ENCODE results near the gene SLC18A2.

DNA sequence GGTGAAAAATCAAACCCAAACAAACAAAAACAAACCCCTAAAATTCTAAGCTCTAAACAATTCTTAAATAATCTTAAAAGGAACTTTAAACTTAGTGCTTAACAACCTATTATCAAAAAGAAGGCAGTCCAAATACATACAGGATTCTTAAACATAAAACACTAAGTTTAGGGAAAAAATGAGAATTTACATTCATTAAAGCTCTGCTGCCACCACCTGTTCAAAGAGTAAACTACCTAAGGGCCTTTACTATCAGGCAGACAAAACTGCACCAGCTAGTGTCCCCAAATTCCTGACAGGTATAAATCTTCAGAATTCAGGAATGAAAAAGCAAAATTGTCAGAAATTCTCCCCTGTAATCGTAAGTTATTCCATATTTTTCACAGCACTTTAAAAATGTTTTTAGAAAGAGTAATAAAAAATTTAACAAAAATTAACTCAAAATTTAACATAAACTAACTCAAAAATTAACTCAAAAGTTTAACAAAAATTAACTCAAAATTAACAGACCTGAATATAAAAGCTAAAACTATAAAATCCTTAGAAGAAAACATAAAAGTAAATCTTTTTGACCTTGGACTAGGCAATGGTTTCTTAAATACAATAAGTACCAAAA lies 79.2 kb downstream of the SLC18A2 start:
- TF ChIP-seq, protein P1, sequence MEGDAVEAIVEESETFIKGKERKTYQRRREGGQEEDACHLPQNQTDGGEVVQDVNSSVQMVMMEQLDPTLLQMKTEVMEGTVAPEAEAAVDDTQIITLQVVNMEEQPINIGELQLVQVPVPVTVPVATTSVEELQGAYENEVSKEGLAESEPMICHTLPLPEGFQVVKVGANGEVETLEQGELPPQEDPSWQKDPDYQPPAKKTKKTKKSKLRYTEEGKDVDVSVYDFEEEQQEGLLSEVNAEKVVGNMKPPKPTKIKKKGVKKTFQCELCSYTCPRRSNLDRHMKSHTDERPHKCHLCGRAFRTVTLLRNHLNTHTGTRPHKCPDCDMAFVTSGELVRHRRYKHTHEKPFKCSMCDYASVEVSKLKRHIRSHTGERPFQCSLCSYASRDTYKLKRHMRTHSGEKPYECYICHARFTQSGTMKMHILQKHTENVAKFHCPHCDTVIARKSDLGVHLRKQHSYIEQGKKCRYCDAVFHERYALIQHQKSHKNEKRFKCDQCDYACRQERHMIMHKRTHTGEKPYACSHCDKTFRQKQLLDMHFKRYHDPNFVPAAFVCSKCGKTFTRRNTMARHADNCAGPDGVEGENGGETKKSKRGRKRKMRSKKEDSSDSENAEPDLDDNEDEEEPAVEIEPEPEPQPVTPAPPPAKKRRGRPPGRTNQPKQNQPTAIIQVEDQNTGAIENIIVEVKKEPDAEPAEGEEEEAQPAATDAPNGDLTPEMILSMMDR (IDR thresholded peaks at IDR 0.05; ENCODE audit: low read length): peak; percentile 71
- no peak for TF ChIP-seq EZH2 (IDR thresholded peaks at IDR 0.05; ENCODE audit: borderline replicate concordance, low read length)

Data from OCI-LY1 (cell line).